ENCODE data around the gene MAP3K4. TPM values are rescaled to one million over a fixed set of nuclear protein-coding genes. Genes with fewer than 3 reads are reported as not detected.

Gene MAP3K4
- polyA plus RNA-seq, 4 donors = 12.4 to 29.5 (median 18.2) TPM

DNA sequence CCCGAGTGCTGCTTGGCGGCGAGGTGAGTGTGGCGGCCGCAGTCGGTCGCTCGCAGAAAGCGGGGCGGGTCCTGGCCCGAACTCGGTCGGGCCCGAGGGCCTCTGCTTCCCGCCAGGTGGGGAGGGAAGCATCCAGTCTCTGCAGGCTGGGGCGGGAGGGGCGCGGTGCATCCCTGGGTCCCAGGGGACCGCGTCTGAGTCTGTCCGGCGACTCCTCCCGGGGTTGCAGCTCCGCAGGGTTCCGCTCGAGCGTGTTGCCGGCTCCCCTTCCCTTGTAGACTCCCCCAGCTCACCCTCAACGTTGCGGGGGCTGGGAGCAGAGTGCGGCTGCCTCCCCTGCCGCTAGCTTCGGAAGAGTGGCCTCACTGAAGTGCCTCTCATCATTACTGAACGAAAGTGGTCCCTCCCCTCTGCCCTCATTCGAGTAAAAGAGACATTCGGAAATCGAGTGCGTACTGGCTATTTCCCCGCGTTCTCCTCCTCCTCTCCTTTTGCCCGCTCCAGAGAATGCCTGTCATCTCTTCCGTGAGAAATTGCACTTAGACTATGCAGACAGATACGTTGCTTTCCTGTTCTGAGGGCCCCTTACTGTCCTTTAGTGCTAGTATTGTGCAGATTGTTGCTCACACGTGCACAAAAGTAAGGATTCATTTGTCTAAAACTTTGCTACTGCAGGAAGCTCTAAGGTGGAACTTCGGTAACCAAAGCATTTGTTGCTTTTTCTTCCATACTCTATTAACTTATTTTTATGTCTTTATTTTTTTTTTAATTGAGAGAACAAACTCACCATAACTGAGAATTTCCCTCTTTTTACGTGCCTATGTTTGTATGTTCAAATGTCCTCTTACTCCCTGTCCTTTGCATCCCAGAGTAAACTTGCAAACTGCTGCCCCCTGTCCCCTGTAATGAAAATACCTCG, 751 bp downstream of the MAP3K4 start:
- WGBS, 3 donors = 0% methylated on average over 32 to 47 of the region's 47 CpGs
- peak overlapping the region; percentile 95 to 99 (median 97) for H3K4me3 ChIP-seq (ENCODE audit: low read depth in 1 of 3, low read length in 3 of 3)
- peaks cover 0 to under 1% of the 10 kb centered on the region in 2 donors for H3K9me3 ChIP-seq (ENCODE audit: control insufficient read depth in 2 of 2, insufficient read depth in 1 of 2, low read depth in 1 of 2, low read length in 1 of 2)
- H3K36me3 ChIP-seq (ENCODE audit: control insufficient read depth in 3 of 3, insufficient read depth in 2 of 3, low read depth in 1 of 3, low read length in 3 of 3) = no peaks in the 10 kb centered on the region
- peak overlapping the region; percentile 74 to 97 (median 91) for H3K27ac ChIP-seq (ENCODE audit: low read depth in 1 of 3, low read length in 2 of 3)
- peaks cover 0 to 2% (median 0%) of the 10 kb centered on the region in 3 donors for H3K27me3 ChIP-seq (ENCODE audit: control insufficient read depth in 3 of 3, insufficient read depth in 3 of 3, low read length in 3 of 3)
- peaks cover 2 to 5% (median 3%) of the 10 kb centered on the region in 3 donors for H3K4me1 ChIP-seq (ENCODE audit: control insufficient read depth in 3 of 3, insufficient read depth in 2 of 3, low read depth in 1 of 3, low read length in 2 of 3)
- FAIRE-seq (no peak), DNase-seq (peak; percentile 72 to 77)

DNA sequence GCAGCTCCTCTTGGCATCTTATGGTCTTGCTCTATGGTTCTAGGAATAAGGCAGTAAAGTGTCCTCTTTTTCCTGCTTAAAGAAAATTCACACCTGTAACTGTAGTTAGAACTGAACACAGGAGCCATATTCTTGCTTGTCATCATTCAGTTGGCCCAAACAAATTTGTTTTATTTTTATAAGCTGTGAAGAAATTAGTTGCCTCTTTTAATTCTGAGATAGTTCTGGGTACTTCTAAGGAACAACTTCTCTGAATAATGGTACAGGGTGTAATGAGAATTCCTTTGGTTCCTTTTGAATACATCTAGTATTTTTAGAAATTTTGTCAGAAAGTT, 1.4 kb downstream of the MAP3K4 start:
- peaks cover 2 to 5% (median 3%) of the 10 kb centered on the region in 3 donors for H3K4me1 ChIP-seq (ENCODE audit: control insufficient read depth in 3 of 3, insufficient read depth in 2 of 3, low read depth in 1 of 3, low read length in 2 of 3)
- no peak for FAIRE-seq
- H3K36me3 ChIP-seq (ENCODE audit: control insufficient read depth in 3 of 3, insufficient read depth in 2 of 3, low read depth in 1 of 3, low read length in 3 of 3) = no peaks in the 10 kb centered on the region
- H3K4me3 ChIP-seq (ENCODE audit: low read depth in 1 of 3, low read length in 3 of 3) = peak overlapping the region in 2 of 3 donors; percentile 95 to 97
- H3K9me3 ChIP-seq (ENCODE audit: control insufficient read depth in 2 of 2, insufficient read depth in 1 of 2, low read depth in 1 of 2, low read length in 1 of 2) = no peaks in the 10 kb centered on the region
- no peak overlapping the region for H3K27ac ChIP-seq (ENCODE audit: low read depth in 1 of 3, low read length in 2 of 3)
- DNase-seq = no peak
- peaks cover 0 to 2% (median 0%) of the 10 kb centered on the region in 3 donors for H3K27me3 ChIP-seq (ENCODE audit: control insufficient read depth in 3 of 3, insufficient read depth in 3 of 3, low read length in 3 of 3)

DNA sequence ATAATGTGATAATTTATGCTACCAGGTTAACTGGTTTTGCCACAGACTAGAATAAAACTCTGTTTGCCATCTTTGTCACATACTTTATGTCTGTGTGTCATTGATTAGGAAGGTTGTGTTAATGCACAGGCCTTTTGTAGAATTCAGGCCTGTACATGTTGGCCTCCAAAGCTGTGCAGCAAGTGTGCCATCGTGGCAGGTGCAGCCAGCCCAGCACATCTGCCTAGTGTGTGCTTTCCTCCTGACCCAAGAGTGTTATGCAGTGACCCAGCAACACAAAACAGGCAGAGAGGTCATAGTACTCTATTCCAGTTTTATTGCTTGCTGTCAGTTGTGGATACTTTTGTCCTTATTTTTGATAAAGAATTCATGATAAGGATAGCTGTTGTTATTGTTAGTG, 3.7 kb downstream of the MAP3K4 start:
- Histone ChIP-seq H3K27me3 (ENCODE audit: control insufficient read depth in 3 of 3, insufficient read depth in 3 of 3, low read length in 3 of 3) (no peaks in the 10 kb centered on the region), H3K27ac (ENCODE audit: low read depth in 1 of 3, low read length in 2 of 3) (no peak overlapping the region), H3K36me3 (ENCODE audit: control insufficient read depth in 3 of 3, insufficient read depth in 2 of 3, low read depth in 1 of 3, low read length in 3 of 3) (no peaks in the 10 kb centered on the region), H3K4me1 (ENCODE audit: control insufficient read depth in 3 of 3, insufficient read depth in 2 of 3, low read depth in 1 of 3, low read length in 2 of 3) (peaks cover 2 to 8% (median 3%) of the 10 kb centered on the region in 3 donors), H3K4me3 (ENCODE audit: low read depth in 1 of 3, low read length in 3 of 3) (no peak overlapping the region), H3K9me3 (ENCODE audit: control insufficient read depth in 2 of 2, insufficient read depth in 1 of 2, low read depth in 1 of 2, low read length in 1 of 2) (no peaks in the 10 kb centered on the region)
- FAIRE-seq (no peak), DNase-seq (peak in 1 of 2 donors; percentile 52)
- 8 to 62% (median 29%) methylated on average over 1 of the region's 1 CpG for WGBS, 3 donors

DNA sequence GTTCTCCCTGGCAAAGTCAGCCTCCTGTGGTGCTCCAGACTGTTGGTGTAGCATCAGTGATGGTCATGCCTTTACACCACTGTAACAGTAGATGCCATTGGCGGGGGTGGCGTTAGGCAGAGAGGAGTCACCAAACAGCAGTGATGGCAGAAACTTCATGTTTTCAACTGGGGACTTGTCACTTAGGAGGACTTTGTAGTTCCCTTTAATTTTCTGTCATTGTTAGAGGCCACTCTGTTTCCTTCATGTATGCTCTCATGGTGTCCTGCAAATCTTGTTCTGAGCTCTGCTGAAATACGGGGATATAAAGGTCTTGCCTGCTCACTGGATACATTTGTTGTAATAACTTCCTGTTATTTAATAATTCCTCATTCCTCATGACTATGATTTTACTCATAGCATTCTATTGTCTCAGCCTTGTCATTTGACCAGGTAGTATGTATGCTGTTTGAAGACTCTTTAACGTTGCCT, 4.6 kb downstream of the MAP3K4 start:
- H3K36me3 ChIP-seq (ENCODE audit: control insufficient read depth in 3 of 3, insufficient read depth in 2 of 3, low read depth in 1 of 3, low read length in 3 of 3) = no peaks in the 10 kb centered on the region
- no peaks in the 10 kb centered on the region for H3K9me3 ChIP-seq (ENCODE audit: control insufficient read depth in 2 of 2, insufficient read depth in 1 of 2, low read depth in 1 of 2, low read length in 1 of 2)
- H3K27me3 ChIP-seq (ENCODE audit: control insufficient read depth in 3 of 3, insufficient read depth in 3 of 3, low read length in 3 of 3) = no peaks in the 10 kb centered on the region
- peaks cover 2 to 3% (median 3%) of the 10 kb centered on the region in 3 donors for H3K4me1 ChIP-seq (ENCODE audit: control insufficient read depth in 3 of 3, insufficient read depth in 2 of 3, low read depth in 1 of 3, low read length in 2 of 3)
- WGBS, 3 donors = 45 to 73% (median 59%) methylated on average over 4 of the region's 4 CpGs
- H3K27ac ChIP-seq (ENCODE audit: low read depth in 1 of 3, low read length in 2 of 3) = peak overlapping the region in 1 of 3 donors; percentile 56
- no peak for FAIRE-seq
- no peak for DNase-seq
- no peak overlapping the region for H3K4me3 ChIP-seq (ENCODE audit: low read depth in 1 of 3, low read length in 3 of 3)

DNA sequence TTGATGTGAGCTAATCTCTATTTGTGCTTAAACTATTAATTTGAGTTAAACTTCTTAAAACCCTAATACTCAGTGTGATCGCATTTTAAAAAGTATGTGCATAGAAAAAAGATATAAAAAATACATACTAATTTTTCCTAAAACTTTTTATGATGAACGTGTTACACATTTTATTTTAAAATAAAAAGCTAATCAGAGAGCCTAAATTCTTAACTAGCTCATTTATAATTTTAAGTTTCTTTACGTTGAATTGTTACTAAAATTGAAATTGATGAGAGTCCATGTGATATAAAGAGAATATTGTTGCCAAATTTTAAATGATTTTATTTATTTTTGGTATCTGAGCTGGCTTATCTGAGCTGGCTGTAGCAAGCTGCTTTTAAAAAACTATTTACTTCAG, 6.6 kb downstream of the MAP3K4 start:
- Histone ChIP-seq H3K27me3 (ENCODE audit: control insufficient read depth in 3 of 3, insufficient read depth in 3 of 3, low read length in 3 of 3) (no peaks in the 10 kb centered on the region), H3K9me3 (ENCODE audit: control insufficient read depth in 2 of 2, insufficient read depth in 1 of 2, low read depth in 1 of 2, low read length in 1 of 2) (no peaks in the 10 kb centered on the region), H3K4me1 (ENCODE audit: control insufficient read depth in 3 of 3, insufficient read depth in 2 of 3, low read depth in 1 of 3, low read length in 2 of 3) (peaks cover 2 to 3% (median 3%) of the 10 kb centered on the region in 3 donors), H3K36me3 (ENCODE audit: control insufficient read depth in 3 of 3, insufficient read depth in 2 of 3, low read depth in 1 of 3, low read length in 3 of 3) (no peaks in the 10 kb centered on the region), H3K27ac (ENCODE audit: low read depth in 1 of 3, low read length in 2 of 3) (no peak overlapping the region), H3K4me3 (ENCODE audit: low read depth in 1 of 3, low read length in 3 of 3) (no peak overlapping the region)
- no peak for DNase-seq
- no peak for FAIRE-seq
- whole genome bisulfite sequencing, 3 donors = 91 to 95% (median 95%) methylated on average over 3 of the region's 3 CpGs

DNA sequence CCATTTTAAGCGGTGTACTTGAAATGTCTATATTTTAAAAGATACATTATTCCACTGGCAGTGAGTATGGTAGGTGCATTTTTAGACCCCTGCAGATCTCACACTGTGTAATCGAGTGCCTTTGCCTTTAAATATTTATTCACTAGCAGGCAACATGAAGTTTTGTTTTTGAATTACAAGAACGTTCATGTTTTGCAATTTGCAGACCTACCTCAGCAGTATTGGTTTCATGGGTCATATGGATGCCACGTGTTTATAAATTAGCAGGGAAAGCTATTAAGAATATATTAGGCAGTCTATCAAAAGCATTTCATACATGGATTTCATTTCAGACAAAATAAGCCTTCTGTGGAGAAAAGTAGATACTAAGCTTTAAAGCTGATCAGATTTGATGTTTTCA, 7.2 kb downstream of the MAP3K4 start:
- FAIRE-seq (no peak), DNase-seq (no peak)
- Histone ChIP-seq H3K4me3 (ENCODE audit: low read depth in 1 of 3, low read length in 3 of 3) (no peak overlapping the region), H3K36me3 (ENCODE audit: control insufficient read depth in 3 of 3, insufficient read depth in 2 of 3, low read depth in 1 of 3, low read length in 3 of 3) (no peaks in the 10 kb centered on the region), H3K27ac (ENCODE audit: low read depth in 1 of 3, low read length in 2 of 3) (no peak overlapping the region), H3K27me3 (ENCODE audit: control insufficient read depth in 3 of 3, insufficient read depth in 3 of 3, low read length in 3 of 3) (no peaks in the 10 kb centered on the region), H3K9me3 (ENCODE audit: control insufficient read depth in 2 of 2, insufficient read depth in 1 of 2, low read depth in 1 of 2, low read length in 1 of 2) (no peaks in the 10 kb centered on the region), H3K4me1 (ENCODE audit: control insufficient read depth in 3 of 3, insufficient read depth in 2 of 3, low read depth in 1 of 3, low read length in 2 of 3) (peaks cover 2 to 3% (median 3%) of the 10 kb centered on the region in 3 donors)
- 72 to 83% (median 81%) methylated on average over 4 of the region's 4 CpGs for WGBS, 3 donors

DNA sequence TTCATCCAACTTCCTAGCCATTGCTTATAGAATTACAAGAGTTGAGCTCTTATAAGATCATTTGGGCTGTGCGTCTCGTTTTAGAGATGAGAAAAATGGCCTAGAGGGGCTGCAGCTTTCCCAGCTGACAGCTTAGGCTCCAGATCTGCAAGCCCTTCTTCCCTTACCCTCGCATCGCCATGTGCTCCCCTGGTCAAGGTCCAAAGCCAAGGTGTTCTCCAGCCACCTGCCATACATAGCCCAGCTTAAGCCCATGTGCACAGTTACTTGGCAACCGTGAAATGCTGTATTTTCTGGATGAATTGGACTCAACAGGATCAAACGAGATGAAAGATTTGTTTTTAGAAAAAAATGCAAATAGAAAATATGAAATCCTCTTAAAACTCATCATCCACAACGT, 7.9 kb downstream of the MAP3K4 start:
- DNase-seq (peak; percentile 33), FAIRE-seq (no peak)
- Histone ChIP-seq H3K36me3 (ENCODE audit: control insufficient read depth in 3 of 3, insufficient read depth in 2 of 3, low read depth in 1 of 3, low read length in 3 of 3) (no peaks in the 10 kb centered on the region), H3K27ac (ENCODE audit: low read depth in 1 of 3, low read length in 2 of 3) (no peak overlapping the region), H3K4me1 (ENCODE audit: control insufficient read depth in 3 of 3, insufficient read depth in 2 of 3, low read depth in 1 of 3, low read length in 2 of 3) (peaks cover 2 to 3% (median 3%) of the 10 kb centered on the region in 3 donors), H3K9me3 (ENCODE audit: control insufficient read depth in 2 of 2, insufficient read depth in 1 of 2, low read depth in 1 of 2, low read length in 1 of 2) (no peaks in the 10 kb centered on the region), H3K4me3 (ENCODE audit: low read depth in 1 of 3, low read length in 3 of 3) (no peak overlapping the region), H3K27me3 (ENCODE audit: control insufficient read depth in 3 of 3, insufficient read depth in 3 of 3, low read length in 3 of 3) (no peaks in the 10 kb centered on the region)
- WGBS, 3 donors = 45 to 74% (median 67%) methylated on average over 7 of the region's 7 CpGs

DNA sequence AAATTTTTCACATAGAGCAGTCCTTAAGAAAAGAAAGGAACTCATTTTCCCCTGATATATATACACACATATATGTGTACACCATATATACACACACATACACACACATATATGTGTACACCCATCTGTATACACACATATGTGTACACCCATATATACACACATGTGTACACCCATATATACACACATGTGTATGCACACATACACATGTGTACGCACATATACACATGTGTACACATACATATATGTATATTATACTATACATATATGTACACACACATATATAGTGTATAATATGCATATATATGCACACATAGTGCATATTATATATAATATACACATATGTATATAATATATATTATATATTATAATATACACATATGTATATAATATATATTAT, 9.1 kb downstream of the MAP3K4 start:
- Histone ChIP-seq H3K27me3 (ENCODE audit: control insufficient read depth in 3 of 3, insufficient read depth in 3 of 3, low read length in 3 of 3) (no peaks in the 10 kb centered on the region), H3K4me3 (ENCODE audit: low read depth in 1 of 3, low read length in 3 of 3) (no peak overlapping the region), H3K36me3 (ENCODE audit: control insufficient read depth in 3 of 3, insufficient read depth in 2 of 3, low read depth in 1 of 3, low read length in 3 of 3) (no peaks in the 10 kb centered on the region), H3K4me1 (ENCODE audit: control insufficient read depth in 3 of 3, insufficient read depth in 2 of 3, low read depth in 1 of 3, low read length in 2 of 3) (peaks cover 2 to 3% (median 3%) of the 10 kb centered on the region in 3 donors), H3K9me3 (ENCODE audit: control insufficient read depth in 2 of 2, insufficient read depth in 1 of 2, low read depth in 1 of 2, low read length in 1 of 2) (no peaks in the 10 kb centered on the region), H3K27ac (ENCODE audit: low read depth in 1 of 3, low read length in 2 of 3) (no peak overlapping the region)
- FAIRE-seq = no peak
- 95 to 100% (median 97%) methylated on average over 1 of the region's 1 CpG for WGBS, 3 donors
- DNase-seq = no peak
